H1 (cell line): ENCODE data around the gene HOXB9. TPM values are rescaled to one million over a fixed set of nuclear protein-coding genes. Genes with fewer than 3 reads are reported as not detected.

Experiments used
- TCF12 ChIP-seq: IDR thresholded peaks from 2 replicates; pipeline ENCODE4 v1.6.1; 2011; ENCODE audit warnings: low read depth, mild to moderate bottlenecking, low read length
- polyA plus RNA-seq, 7 experiments: library from polyadenylated mRNA; depleted of rRNA in 3 of 7; stranded (reverse) in 5 of 7; unstranded in 2 of 7; fragments of >200 nt in 5 of 7; fragments of 200-250 nt in 2 of 7; gene quantifications; 1 replicate in 5 of 7; 2 replicates in 1 of 7; 4 replicates in 1 of 7; pipeline versions ENCODE4 v1.2.1 to v1.2.3, GENCODE V29; 2011 to 2013; ENCODE audit warnings: missing spikeins in 2 of 7, mixed read lengths in 2 of 7
- total RNA-seq: library from RNA; stranded (reverse); fragmentation: NEBNext Ultra II Directional; extraction: Animal tissue kit (Norgen Biotek cat#: 25700); gene quantifications from 2 replicates; pipeline ENCODE4 v1.2.1, GENCODE V29; 2021
- TF ChIP-seq, protein P1 (sequence below): fragments of 300-600 bp; sonication (generic); IDR thresholded peaks from 2 replicates; pipeline ENCODE4 v1.7.1; 2012; ENCODE audit warnings: low read length, moderate library complexity, mild to moderate bottlenecking, inconsistent platforms; ENCODE audit not compliant: insufficient replicate concordance

HOXB9 gene
- total and polyA plus RNA-seq, 2 of the 8 experiments (the other 6 are each of a cell fraction or from before 2014, with no cell fraction given): not detected

DNA sequence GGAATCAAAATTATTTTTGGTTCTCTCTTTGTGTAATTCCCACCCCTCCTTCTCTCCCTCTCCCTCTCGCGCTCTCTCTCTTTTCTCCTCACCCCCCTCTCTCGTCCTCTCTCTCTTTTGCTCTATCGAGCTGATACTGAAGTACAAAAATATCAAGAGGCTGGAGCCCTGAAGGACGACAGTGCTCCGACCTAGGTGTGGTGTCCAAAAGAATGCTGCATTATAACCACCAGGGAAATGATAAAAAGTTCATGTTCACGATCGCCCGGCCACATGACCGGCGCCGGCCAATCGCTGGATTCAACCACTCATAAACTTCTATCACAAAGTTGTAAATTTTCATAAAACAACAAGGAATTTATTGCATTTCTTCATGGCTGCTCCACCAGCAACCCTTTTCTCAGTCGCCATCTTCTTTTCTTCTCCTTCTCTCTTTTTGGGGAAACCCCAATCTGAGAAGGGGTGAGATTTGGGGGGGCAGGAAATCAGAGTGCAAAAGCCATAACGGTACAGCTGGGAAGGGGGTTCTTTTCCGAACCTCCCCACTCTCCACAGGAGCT, 21.3 kb downstream of the HOXB9 start, which contains the start of gene HOXB6 (continued):
- TF ChIP-seq, protein P1, sequence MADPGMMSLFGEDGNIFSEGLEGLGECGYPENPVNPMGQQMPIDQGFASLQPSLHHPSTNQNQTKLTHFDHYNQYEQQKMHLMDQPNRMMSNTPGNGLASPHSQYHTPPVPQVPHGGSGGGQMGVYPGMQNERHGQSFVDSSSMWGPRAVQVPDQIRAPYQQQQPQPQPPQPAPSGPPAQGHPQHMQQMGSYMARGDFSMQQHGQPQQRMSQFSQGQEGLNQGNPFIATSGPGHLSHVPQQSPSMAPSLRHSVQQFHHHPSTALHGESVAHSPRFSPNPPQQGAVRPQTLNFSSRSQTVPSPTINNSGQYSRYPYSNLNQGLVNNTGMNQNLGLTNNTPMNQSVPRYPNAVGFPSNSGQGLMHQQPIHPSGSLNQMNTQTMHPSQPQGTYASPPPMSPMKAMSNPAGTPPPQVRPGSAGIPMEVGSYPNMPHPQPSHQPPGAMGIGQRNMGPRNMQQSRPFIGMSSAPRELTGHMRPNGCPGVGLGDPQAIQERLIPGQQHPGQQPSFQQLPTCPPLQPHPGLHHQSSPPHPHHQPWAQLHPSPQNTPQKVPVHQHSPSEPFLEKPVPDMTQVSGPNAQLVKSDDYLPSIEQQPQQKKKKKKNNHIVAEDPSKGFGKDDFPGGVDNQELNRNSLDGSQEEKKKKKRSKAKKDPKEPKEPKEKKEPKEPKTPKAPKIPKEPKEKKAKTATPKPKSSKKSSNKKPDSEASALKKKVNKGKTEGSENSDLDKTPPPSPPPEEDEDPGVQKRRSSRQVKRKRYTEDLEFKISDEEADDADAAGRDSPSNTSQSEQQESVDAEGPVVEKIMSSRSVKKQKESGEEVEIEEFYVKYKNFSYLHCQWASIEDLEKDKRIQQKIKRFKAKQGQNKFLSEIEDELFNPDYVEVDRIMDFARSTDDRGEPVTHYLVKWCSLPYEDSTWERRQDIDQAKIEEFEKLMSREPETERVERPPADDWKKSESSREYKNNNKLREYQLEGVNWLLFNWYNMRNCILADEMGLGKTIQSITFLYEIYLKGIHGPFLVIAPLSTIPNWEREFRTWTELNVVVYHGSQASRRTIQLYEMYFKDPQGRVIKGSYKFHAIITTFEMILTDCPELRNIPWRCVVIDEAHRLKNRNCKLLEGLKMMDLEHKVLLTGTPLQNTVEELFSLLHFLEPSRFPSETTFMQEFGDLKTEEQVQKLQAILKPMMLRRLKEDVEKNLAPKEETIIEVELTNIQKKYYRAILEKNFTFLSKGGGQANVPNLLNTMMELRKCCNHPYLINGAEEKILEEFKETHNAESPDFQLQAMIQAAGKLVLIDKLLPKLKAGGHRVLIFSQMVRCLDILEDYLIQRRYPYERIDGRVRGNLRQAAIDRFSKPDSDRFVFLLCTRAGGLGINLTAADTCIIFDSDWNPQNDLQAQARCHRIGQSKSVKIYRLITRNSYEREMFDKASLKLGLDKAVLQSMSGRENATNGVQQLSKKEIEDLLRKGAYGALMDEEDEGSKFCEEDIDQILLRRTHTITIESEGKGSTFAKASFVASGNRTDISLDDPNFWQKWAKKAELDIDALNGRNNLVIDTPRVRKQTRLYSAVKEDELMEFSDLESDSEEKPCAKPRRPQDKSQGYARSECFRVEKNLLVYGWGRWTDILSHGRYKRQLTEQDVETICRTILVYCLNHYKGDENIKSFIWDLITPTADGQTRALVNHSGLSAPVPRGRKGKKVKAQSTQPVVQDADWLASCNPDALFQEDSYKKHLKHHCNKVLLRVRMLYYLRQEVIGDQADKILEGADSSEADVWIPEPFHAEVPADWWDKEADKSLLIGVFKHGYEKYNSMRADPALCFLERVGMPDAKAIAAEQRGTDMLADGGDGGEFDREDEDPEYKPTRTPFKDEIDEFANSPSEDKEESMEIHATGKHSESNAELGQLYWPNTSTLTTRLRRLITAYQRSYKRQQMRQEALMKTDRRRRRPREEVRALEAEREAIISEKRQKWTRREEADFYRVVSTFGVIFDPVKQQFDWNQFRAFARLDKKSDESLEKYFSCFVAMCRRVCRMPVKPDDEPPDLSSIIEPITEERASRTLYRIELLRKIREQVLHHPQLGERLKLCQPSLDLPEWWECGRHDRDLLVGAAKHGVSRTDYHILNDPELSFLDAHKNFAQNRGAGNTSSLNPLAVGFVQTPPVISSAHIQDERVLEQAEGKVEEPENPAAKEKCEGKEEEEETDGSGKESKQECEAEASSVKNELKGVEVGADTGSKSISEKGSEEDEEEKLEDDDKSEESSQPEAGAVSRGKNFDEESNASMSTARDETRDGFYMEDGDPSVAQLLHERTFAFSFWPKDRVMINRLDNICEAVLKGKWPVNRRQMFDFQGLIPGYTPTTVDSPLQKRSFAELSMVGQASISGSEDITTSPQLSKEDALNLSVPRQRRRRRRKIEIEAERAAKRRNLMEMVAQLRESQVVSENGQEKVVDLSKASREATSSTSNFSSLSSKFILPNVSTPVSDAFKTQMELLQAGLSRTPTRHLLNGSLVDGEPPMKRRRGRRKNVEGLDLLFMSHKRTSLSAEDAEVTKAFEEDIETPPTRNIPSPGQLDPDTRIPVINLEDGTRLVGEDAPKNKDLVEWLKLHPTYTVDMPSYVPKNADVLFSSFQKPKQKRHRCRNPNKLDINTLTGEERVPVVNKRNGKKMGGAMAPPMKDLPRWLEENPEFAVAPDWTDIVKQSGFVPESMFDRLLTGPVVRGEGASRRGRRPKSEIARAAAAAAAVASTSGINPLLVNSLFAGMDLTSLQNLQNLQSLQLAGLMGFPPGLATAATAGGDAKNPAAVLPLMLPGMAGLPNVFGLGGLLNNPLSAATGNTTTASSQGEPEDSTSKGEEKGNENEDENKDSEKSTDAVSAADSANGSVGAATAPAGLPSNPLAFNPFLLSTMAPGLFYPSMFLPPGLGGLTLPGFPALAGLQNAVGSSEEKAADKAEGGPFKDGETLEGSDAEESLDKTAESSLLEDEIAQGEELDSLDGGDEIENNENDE: no peak
- no peak for TF ChIP-seq TCF12
